Activated naive CD8-positive, alpha-beta T cell treated with anti-CD3 and anti-CD28 coated beads, Interleukin-2, amount 50 U/mL, for 16 hours (primary cell): Measurements from ENCODE around the gene THAP10.
"Not testable (repeated sequence)": the region's sequence is repeated elsewhere in the genome, so short reads cannot be mapped to it uniquely, and the experiment has no call there.

Source experiments
- DNase-seq: peaks from one replicate; pipeline ENCODE4 v3.0.0-alpha.2; 2020; ENCODE audit warnings: low read depth, low spot score

The THAP10 gene

DNA sequence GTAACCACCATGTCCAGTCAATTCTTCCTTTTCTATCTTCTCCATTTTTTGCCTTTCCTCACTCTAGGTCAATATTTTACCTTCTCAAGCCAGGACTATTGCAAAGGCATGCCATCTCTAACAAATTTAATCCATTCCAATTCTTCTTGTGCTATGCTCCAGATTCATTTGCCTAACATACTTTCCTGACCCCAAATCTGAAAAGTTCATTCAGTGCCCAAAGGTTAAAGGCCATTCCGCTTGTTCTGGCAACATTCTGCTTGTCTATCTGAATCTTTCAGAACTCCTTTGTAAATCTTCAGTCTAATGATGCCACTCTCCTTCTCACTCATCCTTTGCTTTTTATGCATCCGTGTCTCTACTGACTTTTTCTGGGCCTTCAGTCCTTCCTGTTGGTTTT, 15.6 kb downstream of the THAP10 start:
- DNase-seq = no peak

DNA sequence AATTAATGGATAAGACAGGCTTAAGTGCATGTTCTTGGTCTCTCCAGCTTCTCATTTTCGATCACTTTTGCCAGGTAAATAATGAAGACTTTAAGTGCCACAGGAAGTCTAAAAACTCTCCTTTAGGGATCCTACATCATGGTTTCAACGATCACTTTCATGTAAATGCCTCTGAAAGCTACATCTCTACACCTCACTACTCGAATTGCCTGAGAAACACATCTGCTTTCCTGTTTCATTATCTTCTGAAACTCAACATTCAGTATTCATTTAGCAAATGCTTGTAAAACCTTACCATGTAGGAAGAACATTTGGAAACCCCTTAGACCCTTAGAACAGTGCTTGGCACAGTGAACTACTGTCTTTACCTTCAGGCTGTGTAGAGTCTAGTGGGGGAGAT, 16.2 kb downstream of the THAP10 start:
- DNase-seq = no peak

DNA sequence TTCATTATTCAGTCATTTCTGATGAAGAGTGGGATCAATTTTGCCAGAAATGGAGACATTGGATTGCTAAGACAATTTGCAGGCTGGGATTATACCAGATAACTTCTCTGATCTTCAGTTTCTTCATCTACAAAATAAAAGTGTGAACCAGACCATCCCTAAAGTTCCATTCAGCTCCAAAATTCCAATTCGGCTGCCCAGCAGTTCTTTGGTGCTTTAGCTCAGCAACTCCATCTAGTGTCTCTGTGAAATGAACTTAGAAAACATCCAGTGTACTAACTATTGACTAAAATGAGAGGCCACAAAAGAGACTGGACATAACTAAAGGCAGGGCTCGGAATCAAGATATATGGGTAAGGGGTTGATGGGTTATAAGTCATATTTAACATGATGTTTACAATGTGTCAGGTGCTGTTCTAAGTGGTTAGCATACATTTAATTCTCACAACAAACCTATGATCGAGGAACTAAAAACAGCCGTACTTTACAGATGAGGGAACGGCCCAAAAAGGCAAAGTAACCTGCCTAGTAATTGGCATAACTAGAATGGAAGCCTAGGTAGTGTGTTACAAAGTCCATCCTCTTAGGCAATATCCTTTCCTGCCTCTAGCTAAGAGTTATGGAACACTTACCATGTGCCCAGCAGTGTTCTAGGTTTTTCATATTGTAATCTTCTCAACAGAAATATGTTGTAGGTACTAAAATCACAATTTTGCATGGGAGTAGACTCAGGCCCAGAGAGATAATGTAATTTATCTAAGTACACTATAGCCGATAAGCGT, 17.0 kb downstream of the THAP10 start:
- no peak for DNase-seq

DNA sequence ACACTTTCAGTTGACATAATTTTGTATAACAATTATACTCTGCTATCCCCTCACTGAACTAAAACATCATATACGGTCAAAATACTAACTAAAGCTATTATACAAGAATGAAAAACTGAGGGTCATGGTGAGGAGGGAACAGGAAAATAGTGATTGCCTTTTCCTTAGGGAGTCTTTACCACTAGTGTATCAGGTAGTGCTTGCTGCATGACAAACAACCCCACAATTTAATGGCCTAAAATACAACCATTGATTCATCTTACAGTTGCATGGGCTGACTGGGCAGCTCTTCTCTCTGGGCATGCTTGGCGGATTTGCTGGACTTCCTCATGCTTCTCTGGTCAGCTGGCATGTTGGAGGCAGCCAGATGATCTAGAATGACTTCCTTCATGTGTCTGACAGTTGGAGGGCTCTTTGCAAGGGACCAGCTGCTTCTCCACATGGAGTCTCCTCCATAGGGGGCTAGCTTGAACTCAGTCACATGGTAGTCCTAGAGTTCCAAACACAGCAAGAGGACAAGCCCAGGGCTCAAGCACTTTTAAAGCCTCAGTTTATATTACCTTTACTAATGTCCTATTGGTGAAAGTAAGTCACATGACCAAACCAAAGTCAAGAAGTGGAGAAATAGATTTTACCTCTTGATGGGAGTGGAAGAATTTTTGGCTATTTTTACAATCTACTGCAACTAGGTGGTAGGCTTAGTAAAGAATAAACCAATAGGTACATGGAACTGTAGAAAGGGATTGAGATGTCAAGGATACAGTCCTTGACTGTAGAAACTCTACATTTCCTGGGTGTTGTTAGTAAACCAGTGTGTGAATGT, 18.8 kb downstream of the THAP10 start:
- DNase-seq = no peak

DNA sequence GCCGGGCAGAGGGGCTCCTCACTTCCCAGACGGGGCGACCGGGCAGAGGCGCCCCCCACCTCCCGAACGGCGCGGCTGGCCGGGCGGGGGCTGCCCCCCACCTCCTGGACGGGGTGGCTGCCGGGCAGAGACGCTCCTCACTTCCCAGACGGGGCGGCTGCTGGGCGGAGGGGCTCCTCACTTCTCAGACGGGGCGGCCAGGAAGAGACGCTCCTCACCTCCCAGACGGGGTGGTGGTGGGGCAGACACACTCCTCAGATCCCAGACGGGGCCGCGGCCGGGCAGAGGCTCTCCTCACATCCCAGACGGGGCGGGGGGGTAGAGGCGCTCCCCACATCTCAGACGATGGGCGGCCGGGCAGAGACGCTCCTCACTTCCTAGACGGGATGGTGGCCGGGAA, 20.7 kb downstream of the THAP10 start:
- not testable (repeated sequence) for DNase-seq

DNA sequence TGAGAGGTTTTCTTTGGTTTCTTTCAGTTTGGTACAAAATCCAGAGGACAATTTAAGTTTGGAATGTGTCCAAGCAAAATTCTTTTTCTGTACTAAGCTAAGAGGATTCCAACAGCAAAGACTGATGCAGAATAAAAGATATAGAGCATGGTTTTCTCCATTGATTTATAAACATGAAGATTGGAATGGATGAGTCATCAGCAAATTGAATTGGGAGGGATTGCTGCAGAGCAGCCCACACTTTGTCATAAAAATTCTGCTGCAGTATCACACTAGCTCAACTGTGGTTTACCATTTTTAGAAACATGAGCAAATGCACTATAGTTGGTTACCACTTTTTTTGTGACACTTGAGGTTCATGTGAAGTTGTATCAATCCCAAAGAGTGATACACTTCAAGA, 22.2 kb downstream of the THAP10 start:
- no peak for DNase-seq

DNA sequence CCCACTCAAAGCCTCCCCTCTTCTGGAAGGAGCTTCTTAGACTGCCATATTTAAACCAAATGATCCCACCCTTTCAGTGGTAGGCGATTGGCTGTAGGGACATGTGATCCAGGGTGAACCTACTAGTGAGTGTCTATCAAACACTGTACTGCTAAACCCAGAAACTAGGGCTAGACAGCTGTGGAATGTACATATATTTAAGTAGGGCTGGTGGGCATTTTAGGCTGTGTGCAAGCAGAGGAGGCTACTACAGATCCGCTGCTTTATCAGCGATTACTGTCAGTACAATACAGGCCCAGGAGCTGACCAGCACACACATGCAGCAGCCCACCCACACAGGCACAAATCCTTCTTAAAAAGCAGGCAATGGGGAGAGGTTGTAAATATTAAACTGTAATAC, 22.9 kb downstream of the THAP10 start:
- no peak for DNase-seq

DNA sequence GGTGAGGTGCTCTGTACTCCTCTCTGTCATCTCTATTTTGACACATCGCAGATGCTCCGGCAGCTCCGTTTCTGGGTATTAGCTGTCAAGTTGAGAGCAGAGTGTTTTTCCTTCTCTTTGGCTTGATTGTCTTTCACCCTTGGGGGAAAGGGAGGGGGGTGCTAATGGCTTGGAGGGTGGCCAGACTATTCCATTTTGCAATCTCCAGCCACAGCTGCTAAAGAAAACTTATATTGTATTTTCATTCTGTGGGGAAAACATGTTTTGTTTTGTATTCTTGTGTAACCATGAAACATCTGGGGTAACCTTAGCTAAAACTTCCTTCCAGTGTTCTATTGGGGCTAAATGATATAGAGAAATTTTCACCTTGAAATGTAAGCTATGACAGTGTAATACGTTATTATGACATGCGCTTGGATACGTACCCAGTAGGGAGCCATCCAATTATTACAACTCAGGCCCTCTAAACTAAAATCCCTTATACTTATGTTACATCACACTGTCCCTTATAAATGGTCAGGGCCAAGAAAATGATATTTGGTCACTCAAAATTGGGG, 24.2 kb downstream of the THAP10 start:
- DNase-seq = no peak

DNA sequence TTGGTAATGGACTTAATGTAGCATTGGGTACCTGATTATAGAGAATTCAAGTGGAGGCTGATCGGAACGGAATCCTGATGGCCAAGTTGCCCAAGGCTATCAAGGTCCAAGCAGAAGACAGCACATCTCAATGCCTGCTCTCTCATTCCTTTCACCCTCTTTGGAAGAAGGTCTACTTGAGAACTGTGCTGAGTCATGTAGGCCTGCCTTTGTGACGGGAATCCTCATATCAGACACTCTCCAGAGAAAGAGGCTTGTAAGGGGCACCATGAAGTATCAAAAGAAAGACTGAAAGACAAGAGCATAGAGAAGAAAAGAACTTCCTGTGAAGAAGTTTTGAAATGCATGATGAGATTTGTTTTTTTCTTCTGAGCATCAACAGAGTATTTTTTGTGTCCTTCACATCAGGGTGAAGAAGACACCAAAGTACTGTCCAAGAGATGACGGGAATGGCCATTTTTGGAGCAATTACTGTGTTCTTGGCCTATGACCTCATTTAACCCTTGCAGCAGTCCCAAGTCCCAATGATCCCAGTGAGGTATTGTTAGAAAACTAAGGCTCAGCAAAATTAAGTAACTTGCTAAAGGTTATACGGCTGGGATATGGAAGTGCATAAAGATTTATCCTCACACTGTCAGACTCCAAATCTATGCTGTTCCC, 25.1 kb downstream of the THAP10 start:
- DNase-seq = no peak

DNA sequence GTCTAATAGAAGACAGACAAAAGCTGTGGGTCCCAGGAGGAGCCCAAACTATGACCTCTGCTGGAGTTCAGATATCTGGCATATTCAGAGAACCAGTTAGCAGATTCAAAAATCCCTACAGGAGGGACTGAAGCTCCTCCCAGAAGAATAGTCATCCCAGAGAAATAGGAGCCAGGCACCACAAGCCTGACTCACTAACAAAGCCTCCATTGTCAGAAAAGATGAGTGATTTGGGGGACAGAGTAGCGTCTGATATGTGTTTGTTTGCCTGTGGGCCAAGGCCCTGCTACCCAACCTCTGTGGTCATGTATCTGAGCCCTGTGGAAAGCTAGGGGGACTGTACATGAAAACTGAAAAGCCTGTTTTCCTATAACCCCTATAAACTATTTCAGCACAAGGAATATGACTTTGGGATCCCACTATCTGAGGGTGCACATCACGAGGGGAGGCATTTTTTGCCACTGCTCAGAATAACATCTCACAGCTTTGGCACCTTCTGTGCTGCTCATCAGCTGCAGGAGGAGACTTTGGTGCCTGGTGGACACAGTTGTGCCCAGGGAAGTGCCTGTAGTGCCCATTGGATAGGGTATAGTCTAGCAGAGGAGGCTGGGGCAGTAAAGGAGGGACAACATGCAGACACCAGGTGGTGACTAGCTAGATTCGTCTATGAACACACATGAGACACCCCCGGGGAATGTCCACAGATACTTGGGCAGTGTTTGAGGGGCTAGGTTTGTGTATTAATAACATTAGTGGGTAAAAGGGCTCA, 28.6 kb downstream of the THAP10 start:
- no peak for DNase-seq

DNA sequence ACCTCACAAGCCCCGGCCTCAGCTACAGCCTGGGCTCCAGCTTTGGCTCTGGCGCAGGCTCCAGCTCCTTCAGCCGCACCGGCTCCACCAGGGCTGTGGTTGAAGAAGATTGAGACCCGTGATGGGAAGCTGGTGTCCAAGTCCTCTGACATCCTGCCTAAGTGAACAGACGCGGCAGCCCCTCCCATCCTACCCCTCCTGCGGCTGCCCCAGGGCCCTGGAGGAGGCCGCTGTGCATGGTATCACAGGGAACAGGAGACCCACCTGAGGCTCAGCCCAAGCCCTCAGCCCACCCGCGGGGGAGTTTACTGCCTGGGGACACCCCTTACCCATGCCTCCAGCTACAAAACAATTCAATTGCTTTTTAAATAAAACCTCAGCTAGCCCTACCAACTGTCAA, 32.2 kb downstream of the THAP10 start:
- DNase-seq = no peak

DNA sequence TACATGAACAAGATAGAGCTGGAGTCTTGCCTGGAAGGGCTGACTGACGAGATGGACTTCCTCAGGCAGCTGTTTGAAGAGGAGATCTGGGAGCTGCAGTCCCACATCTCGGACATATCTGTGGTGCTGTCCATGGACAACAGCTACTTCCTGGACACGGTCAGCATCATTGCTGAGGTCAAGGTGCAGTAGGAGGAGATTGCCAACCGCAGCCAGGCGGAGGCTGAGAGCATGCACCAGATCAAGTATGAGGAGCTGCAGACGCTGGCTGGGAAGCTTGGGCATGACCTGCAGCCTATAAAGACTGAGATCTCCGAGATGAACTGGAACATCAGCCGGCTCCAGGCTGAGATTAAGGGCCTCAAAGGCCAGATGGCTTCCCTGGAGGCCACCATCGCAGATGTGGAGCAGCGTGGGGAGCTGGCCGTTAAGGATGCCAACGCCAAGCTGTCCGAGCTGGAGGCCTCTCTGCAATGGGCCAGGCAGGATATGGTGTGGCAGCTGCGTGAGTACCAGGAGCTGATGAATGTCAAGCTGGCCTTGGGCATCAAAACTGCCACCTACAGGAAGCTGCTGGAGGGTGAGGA, 32.8 kb downstream of the THAP10 start:
- no peak for DNase-seq

DNA sequence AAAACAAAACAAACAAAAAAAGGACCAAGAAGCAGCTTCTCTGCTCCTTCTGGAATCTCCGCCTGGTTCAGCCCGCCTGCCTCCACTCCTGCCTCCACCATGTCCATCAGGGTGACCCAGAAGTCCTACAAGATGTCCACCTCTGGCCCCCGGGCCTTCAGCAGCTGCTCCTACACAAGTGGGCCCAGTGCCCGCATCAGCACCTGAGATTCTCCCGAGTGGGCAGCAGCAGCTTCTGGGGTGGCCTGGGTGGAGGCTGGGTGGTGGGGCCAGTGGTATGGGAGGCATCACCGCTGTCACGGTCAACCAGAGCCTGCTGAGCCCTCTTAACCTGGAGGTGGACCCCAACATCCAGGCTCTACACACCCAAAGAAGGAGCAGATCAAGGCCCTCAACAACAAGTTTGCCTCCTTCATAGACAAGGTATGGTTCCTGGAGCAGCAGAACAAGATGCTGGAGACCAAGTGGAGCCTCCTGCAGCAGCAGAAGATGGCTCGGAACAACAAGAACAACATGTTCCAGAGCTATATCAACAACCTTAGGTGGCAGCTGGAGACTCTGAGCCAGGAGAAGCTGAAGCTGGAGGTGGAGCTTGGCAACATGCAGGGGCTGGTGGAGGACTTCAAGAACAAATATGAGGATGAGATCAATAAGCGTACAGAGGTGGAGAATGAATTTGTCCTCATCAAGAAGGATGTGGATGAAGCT, 33.5 kb downstream of the THAP10 start:
- DNase-seq = not testable (repeated sequence)

DNA sequence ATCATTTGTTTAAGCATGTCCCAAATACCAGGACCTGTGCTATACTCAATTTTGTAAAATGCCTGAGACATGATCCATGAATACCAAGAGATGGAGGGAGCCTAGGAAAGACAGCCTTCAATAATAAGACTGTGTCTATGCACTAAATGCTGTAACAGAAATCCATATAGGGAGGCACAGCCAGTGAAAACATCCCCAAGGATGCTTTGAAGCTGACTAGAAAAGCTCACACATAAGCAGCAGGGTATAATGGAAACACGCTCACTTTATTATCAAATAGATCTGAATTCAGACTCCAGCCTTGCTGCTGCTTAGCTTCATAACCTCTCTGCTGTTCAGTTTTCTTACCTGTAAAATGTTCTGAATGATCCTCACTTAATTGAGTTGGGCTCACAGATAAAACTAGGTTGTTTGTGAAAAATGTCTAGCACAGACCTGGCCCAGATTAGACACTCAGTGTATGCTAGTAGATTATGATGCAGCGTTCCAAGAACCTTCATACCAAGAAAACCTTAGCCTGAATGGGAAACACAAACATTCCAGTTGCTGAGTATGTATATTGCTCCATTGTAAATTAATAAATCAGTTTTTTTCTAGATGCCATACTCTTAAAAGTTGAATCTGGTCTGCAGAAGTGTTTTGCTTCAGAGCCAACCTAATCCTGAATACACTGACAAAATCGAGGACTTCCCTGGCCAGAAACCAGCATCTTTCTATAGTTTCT, 34.5 kb downstream of the THAP10 start:
- DNase-seq = no peak

DNA sequence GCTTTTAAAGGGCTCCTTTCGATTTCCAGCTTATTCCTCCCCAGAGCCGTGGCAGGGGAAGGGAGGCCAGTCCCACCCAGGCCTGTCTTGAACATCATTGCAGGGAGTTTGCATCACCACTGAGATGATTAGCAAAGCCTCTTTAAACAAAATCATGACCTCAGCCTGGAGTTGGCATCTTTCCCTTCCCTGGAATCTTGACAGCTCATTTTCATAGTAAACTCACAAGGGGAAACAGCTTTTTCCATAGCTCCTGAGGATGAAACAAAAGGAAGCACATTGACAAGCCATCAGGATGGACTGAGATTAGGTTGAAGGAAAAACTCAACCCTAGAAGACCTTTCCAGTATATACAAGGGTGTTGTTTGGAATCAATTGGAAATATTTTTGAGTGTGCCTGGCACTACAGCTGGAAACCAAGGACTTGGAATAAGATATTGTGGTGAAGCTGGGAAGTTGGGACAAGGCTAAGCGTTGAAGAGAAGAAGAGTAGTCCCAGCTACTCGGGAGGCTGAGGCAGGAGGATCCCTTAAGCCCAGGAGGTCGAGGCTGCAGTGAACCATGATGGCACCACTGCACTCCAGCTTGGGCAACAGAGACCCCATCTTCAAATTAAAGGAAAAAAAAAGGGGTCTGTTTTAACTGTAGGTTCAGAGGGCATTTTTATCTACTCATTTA, 35.2 kb downstream of the THAP10 start:
- DNase-seq = no peak

DNA sequence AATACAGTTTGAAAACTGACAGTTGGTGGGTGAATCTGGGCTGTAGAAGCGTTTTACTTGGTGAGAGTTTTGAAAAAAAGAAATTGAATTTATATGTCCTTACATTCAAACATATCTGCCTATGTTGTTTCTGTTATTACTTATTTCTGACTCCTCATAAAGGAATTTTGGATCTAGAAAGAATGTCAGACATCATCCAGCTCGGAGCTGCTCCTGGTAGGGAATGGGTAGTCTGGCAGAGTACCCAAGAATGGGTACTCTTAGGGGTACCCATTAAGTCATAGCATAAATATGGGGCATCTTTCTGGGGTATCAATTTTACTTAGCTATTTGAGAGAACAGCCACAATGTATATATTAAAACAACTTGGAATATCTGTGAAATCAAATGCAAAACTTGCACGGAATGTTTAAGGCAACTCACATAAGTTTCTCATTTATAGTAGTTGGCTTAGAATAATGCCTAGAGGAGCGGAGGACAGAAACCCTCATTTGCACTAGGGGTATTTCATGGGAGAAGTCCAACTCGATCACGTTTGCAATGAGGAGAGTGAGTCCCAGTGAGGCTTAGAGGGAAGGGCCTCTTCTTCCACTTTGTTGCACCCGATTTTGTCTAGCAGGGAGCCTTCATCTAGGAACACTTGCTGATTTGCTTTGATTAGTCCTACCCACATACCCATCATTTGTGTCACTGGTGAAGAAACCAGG, 35.9 kb downstream of the THAP10 start:
- DNase-seq = no peak

DNA sequence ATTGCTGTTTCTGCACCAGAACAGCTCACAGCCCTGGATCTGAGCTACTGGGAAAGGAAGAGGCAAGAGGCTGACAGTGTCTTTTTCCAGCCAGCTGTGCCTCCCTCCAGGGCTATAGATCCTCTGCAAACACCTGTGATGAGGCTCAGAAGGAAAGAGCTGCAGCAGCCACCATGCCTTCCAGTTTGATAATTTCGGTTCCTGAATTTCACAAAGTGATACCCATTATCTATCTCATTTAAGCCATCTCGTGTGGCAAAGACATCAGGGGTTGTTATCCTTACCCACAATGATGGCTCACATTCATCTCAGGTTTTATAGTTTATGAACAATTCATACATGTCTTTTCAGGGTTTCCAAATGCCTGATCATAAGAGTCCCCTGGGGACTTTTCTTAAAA, 36.5 kb downstream of the THAP10 start:
- no peak for DNase-seq

DNA sequence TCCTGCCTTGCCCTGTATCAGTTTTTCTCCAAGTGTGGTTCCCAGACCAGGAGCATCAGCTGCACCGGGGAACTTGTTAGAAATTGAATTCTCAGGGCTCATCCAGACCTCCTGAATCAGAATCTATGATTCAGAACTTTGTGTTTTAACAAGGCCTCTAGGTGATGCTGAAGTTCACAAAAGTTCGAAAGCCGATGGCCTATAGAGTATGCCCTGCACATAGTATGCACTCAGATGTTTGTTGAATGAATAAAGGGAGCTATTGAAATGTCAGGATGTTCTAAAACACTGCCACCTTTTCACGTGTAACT, 37.6 kb downstream of the THAP10 start:
- DNase-seq = no peak
